ENCODE data around the gene NFYB.

- TF ChIP-seq CTCF (IDR thresholded peaks at IDR 0.05; ENCODE audit: extremely low read depth in 1 of 2, insufficient read depth in 1 of 2, low read depth in 1 of 2, low read length in 2 of 2) (no peak), GATA2 (IDR thresholded peaks at IDR 0.05; ENCODE audit: insufficient read depth, insufficient read length, low read depth, low read length) (no peak), POLR2AphosphoS5 (IDR thresholded peaks at IDR 0.05; ENCODE audit: insufficient read depth, low read depth, low read length) (no peak), MAX (IDR thresholded peaks at IDR 0.05; ENCODE audit: insufficient read depth, insufficient read length) (no peak), MYC (IDR thresholded peaks at IDR 0.05; ENCODE audit: low read depth, low read length) (no peak), EZH2 (IDR thresholded peaks at IDR 0.05; ENCODE audit: borderline replicate concordance, low read depth, low read length, severe bottlenecking) (no peak)
Observed at GRCh38 chr12:104143002-104143401, 5.0 kb upstream of the NFYB start.

All from endothelial cell of umbilical vein (primary cell).